GM23338 (cell line): ENCODE data around the gene PPP1R3E. TPM values are rescaled to one million over a fixed set of nuclear protein-coding genes. Genes with fewer than 3 reads are reported as not detected.

Experiments used
- ATAC-seq: fragments of 200-7000 bp; cut with Tn5 transposase; 3 replicates; pipeline ENCODE4 v1.9.1; 2020
- DNase-seq: peaks from one replicate; pipeline ENCODE4 v3.0.0-alpha.2; 2015; ENCODE audit warnings: low spot score
- H2AFZ ChIP-seq: fragments of 200-600 bp; sonication (generic); 2 replicates; pipeline ENCODE4 v1.8.0; 2016; ENCODE audit warnings: antibody characterized with exemption, mild to moderate bottlenecking, moderate library complexity
- H3F3A ChIP-seq: fragments of 200-600 bp; sonication (generic); replicated peaks from 2 replicates; pipeline ENCODE4 v1.8.0; 2017; ENCODE audit warnings: antibody characterized with exemption, mixed run types, low read depth
- H3K27ac ChIP-seq: fragments of 200-600 bp; sonication (generic); 2 replicates; pipeline ENCODE4 v1.6.1; 2016; ENCODE audit warnings: low read depth
- H3K27me3 ChIP-seq: fragments of 200-600 bp; sonication (generic); 2 replicates; pipeline ENCODE4 v1.8.0; 2016; ENCODE audit warnings: mild to moderate bottlenecking, mixed run types, moderate library complexity; ENCODE audit not compliant: insufficient read depth
- H3K36me3 ChIP-seq: fragments of 200-600 bp; sonication (generic); 2 replicates; pipeline ENCODE4 v1.8.0; 2016; ENCODE audit warnings: mild to moderate bottlenecking; ENCODE audit not compliant: insufficient read depth
- H3K4me1 ChIP-seq: fragments of 200-600 bp; sonication (generic); 2 replicates; pipeline ENCODE4 v1.8.0; 2016; ENCODE audit warnings: mild to moderate bottlenecking, moderate library complexity; ENCODE audit not compliant: insufficient read depth
- H3K4me2 ChIP-seq: fragments of 200-600 bp; sonication (generic); 2 replicates; pipeline ENCODE4 v1.7.1; 2017; ENCODE audit warnings: mixed run types
- H3K4me3 ChIP-seq: fragments of 200-600 bp; sonication (generic); 2 replicates; pipeline ENCODE4 v1.6.1; 2016; ENCODE audit warnings: mixed run types
- H3K79me2 ChIP-seq: fragments of 200-600 bp; sonication (generic); replicated peaks from 2 replicates; pipeline ENCODE4 v1.8.0; 2017; ENCODE audit warnings: mild to moderate bottlenecking; ENCODE audit not compliant: insufficient read depth
- H3K9me2 ChIP-seq: fragments of 200-600 bp; sonication (generic); 2 replicates; pipeline ENCODE4 v1.8.0; 2017; ENCODE audit not compliant: insufficient read depth
- H4K20me1 ChIP-seq: fragments of 200-600 bp; sonication (generic); replicated peaks from 2 replicates; pipeline ENCODE4 v1.8.0; 2017; ENCODE audit warnings: mild to moderate bottlenecking; ENCODE audit not compliant: insufficient read depth
- H3K27ac Mint-ChIP-seq: 2 replicates; pipeline ENCODE4 v1.8.0; 2020; ENCODE audit warnings: inconsistent platforms, mild to moderate bottlenecking, moderate library complexity, mixed read lengths
- H3K27me3 Mint-ChIP-seq: 3 replicates; pipeline ENCODE4 v1.8.0; 2022; ENCODE audit warnings: low read depth, mild to moderate bottlenecking, moderate library complexity, mixed read lengths, inconsistent platforms; ENCODE audit not compliant: insufficient read depth, poor library complexity
- H3K36me3 Mint-ChIP-seq: 3 replicates; pipeline ENCODE4 v1.8.0; 2021; ENCODE audit warnings: low read depth, mild to moderate bottlenecking, inconsistent platforms, moderate library complexity, mixed read lengths
- H3K4me1 Mint-ChIP-seq: 3 replicates; pipeline ENCODE4 v1.8.0; 2020; ENCODE audit warnings: mild to moderate bottlenecking, inconsistent platforms, mixed read lengths
- H3K4me3 Mint-ChIP-seq: 3 replicates; pipeline ENCODE4 v1.8.0; 2021; ENCODE audit warnings: moderate library complexity, mild to moderate bottlenecking, inconsistent platforms, mixed read lengths
- H3K9me3 Mint-ChIP-seq: 3 replicates; pipeline ENCODE4 v1.8.0; 2020; ENCODE audit warnings: moderate library complexity, mild to moderate bottlenecking, inconsistent platforms, mixed read lengths
- CTCF ChIP-seq, 2 experiments: fragments of 200-600 bp in 1 of 2; sonication (generic) in 1 of 2; conservative IDR thresholded peaks; 2 replicates each; pipeline versions ENCODE4 v1.5.1 to v1.6.1; 2016 to 2017; ENCODE audit warnings: antibody characterized with exemption in 2 of 2, low read depth in 2 of 2, mild to moderate bottlenecking in 2 of 2, moderate library complexity in 1 of 2
- EZH2 ChIP-seq: fragments of 200-600 bp; sonication (generic); IDR thresholded peaks from one replicate; pipeline ENCODE4 v1.8.0; 2017; ENCODE audit warnings: antibody characterized with exemption, mild to moderate bottlenecking, low read depth; ENCODE audit not compliant: unreplicated experiment
- EZH2phosphoT487 ChIP-seq: fragments of 200-600 bp; sonication (generic); IDR thresholded peaks from one replicate; pipeline ENCODE4 v1.8.1; 2018; ENCODE audit warnings: antibody characterized with exemption; ENCODE audit not compliant: unreplicated experiment
- STAT1 ChIP-seq: IDR thresholded peaks from one replicate; pipeline ENCODE4 v1.6.1; 2016; ENCODE audit warnings: antibody characterized with exemption; ENCODE audit not compliant: unreplicated experiment
- polyA plus RNA-seq: library from polyadenylated mRNA; unstranded; fragments of >200 nt; fragmentation: Nextera tagmentation; extraction: Ambion mirVana; gene quantifications from 2 replicates; pipeline ENCODE4 v1.2.1, GENCODE V29; 2016
- total RNA-seq: library from RNA; depleted of rRNA; stranded (reverse); fragments of >200 nt; shearing (Covaris generic); gene quantifications from 2 replicates; pipeline ENCODE4 v1.2.3, GENCODE V29; 2014

PPP1R3E gene
- total and polyA plus RNA-seq, 2 experiments from 2014 or later = 2.3 to 2.5 TPM

- Histone ChIP-seq H3K27ac (no peak overlapping the region), H3K4me2 (peak overlapping the region; percentile 70), H3K36me3 (no peaks in the 10 kb centered on the region), H3K27me3 (peaks cover 9% of the 10 kb centered on the region), H4K20me1 (peaks cover 5% of the 10 kb centered on the region; the same call in 1 of the 2 replicates), H2AFZ (peak overlapping the region; percentile 66; the same call in 1 of the 2 replicates), H3K9me2 (no peaks in the 10 kb centered on the region), H3K79me2 (no peaks in the 10 kb centered on the region), H3F3A (peaks cover 6% of the 10 kb centered on the region; the same call in 1 of the 2 replicates), H3K4me1 (peaks cover 10% of the 10 kb centered on the region), H3K4me3 (0 out of 2 replicates have a peak overlapping the region, but pooled peaks have one; percentile 36)
- H3K27me3 Mint-ChIP-seq = peaks cover 6% of the 10 kb centered on the region
- TF ChIP-seq STAT1 (no peak), CTCF (conservative IDR thresholded peaks at IDR 0.05; ENCODE audit: low read depth in 2 of 2) (peak; percentile 24 to 34)
- H3K27ac Mint-ChIP-seq = no peak overlapping the region; the same call in 1 of the 2 replicates
- H3K4me3 Mint-ChIP-seq = no peak overlapping the region
- peak; percentile 38 for DNase-seq
- H3K36me3 Mint-ChIP-seq = peaks cover 7% of the 10 kb centered on the region
- H3K9me3 Mint-ChIP-seq = peaks cover 8% of the 10 kb centered on the region; the same call in 2 of the 3 replicates
- ATAC-seq = peak; percentile 80
- peaks cover 13% of the 10 kb centered on the region for H3K4me1 Mint-ChIP-seq
These were observed 43.5 kb upstream of the PPP1R3E start for GRCh38 chr14:23345987-23346692.

- Histone ChIP-seq H3K27me3 (no peaks in the 10 kb centered on the region), H2AFZ (no peak overlapping the region), H3K4me2 (no peak overlapping the region), H4K20me1 (no peaks in the 10 kb centered on the region), H3K79me2 (no peaks in the 10 kb centered on the region), H3K9me2 (no peaks in the 10 kb centered on the region), H3K4me3 (no peak overlapping the region), H3F3A (peaks cover 6% of the 10 kb centered on the region; the same call in 1 of the 2 replicates), H3K27ac (no peak overlapping the region), H3K36me3 (no peaks in the 10 kb centered on the region), H3K4me1 (peaks cover 10% of the 10 kb centered on the region)
- Mint-ChIP-seq H3K4me3 (no peak overlapping the region), H3K9me3 (peaks cover 24% of the 10 kb centered on the region), H3K36me3 (peaks cover 9% of the 10 kb centered on the region), H3K4me1 (peaks cover 12% of the 10 kb centered on the region), H3K27ac (no peak overlapping the region), H3K27me3 (peaks cover 4% of the 10 kb centered on the region)
- TF ChIP-seq CTCF (conservative IDR thresholded peaks at IDR 0.05; ENCODE audit: low read depth in 2 of 2) (peak in 1 of 2 experiments; percentile 11; a peak in 1 of 4 replicates), EZH2 (no peak), EZH2phosphoT487 (no peak)
- DNase-seq (no peak), ATAC-seq (no peak)
These were observed 41.8 kb upstream of the PPP1R3E start for GRCh38 chr14:23344481-23344880.
